Aorta (tissue), 5 donors: ENCODE data around the gene C5. TPM values are rescaled to one million over a fixed set of nuclear protein-coding genes. Genes with fewer than 3 reads are reported as not detected.

ENCODE experiments used
- ATAC-seq: fragments of 200-7000 bp; cut with Tn5 transposase; one replicate; pipeline ENCODE4 v1.9.1; 2022; ENCODE audit warnings: moderate library complexity; ENCODE audit not compliant: low FRiP score
- DNase-seq, 2 donors: peaks; one replicate each; pipeline ENCODE4 v3.0.0-alpha.2; 2020
- H3K27ac ChIP-seq, 2 donors: one replicate each; pipeline ENCODE4 v1.5.1; 2013; ENCODE audit warnings: low read length in 2 of 2, mild to moderate bottlenecking in 2 of 2, moderate library complexity in 2 of 2, control low read depth in 1 of 2, inconsistent platforms in 1 of 2, low read depth in 1 of 2
- H3K27me3 ChIP-seq, 2 donors: one replicate each; pipeline ENCODE4 v1.6.1; 2013; ENCODE audit warnings: control low read depth in 1 of 2, low read length in 1 of 2, mild to moderate bottlenecking in 1 of 2, moderate library complexity in 1 of 2; ENCODE audit not compliant: insufficient read depth in 2 of 2, control insufficient read depth in 1 of 2
- H3K36me3 ChIP-seq, 2 donors: one replicate each; pipeline ENCODE4 v1.6.1; 2013; ENCODE audit warnings: control low read depth in 1 of 2, low read length in 1 of 2, mild to moderate bottlenecking in 1 of 2; ENCODE audit not compliant: insufficient read depth in 2 of 2, control insufficient read depth in 1 of 2
- H3K4me1 ChIP-seq, 2 donors: one replicate each; pipeline ENCODE4 v1.6.1; 2013; ENCODE audit warnings: low read length in 2 of 2, control low read depth in 1 of 2, mild to moderate bottlenecking in 1 of 2, moderate library complexity in 1 of 2; ENCODE audit not compliant: insufficient read depth in 2 of 2, control insufficient read depth in 1 of 2
- H3K4me3 ChIP-seq, 2 donors: one replicate each; pipeline ENCODE4 v1.5.1; 2013; ENCODE audit warnings: low read length in 2 of 2, control low read depth in 1 of 2, mild to moderate bottlenecking in 1 of 2
- H3K9me3 ChIP-seq: one replicate; pipeline ENCODE4 v1.6.1; 2013; ENCODE audit warnings: mild to moderate bottlenecking, low read length; ENCODE audit not compliant: control insufficient read depth
- WGBS, 2 donors: extraction: QIAGEN DNeasy Blood & Tissue Kit; methylation state at CpG; one replicate each; pipeline ENCODE4 v1.1.7; 2013; 5-methylcytosine and 5-hydroxymethylcytosine counted together
- intact Hi-C, 2 donors: fragments of 100-400 bp; cut with DNase I; formaldehyde crosslinking; loops; one replicate each; pipeline versions ENCODE4 v1.14.2 to v1.15.0; 2022
- polyA plus RNA-seq, 2 donors: library from polyadenylated mRNA; stranded (reverse); fragments of 200-250 nt; gene quantifications; one replicate each; pipeline ENCODE4 v1.2.3, GENCODE V29; 2013
- total RNA-seq, 2 donors: library from RNA; stranded (reverse); fragmentation: NEBNext Ultra II Directional; extraction: Animal tissue kit (Norgen Biotek cat#: 25700); gene quantifications; one replicate each; pipeline ENCODE4 v1.2.1, GENCODE V29; 2021
- donor health status: healthy with polysubstance abuse.
- donor health status: Bipolar disorder and iron deficiency.
- donor health status: DM: no; HTN: no; CAD: no.
- donor health status: DM: no; HTN: no; CAD: no.
- donor health status: DM: yes; HTN: yes; CAD: no.

C5 gene
- total and polyA plus RNA-seq, 4 donors, result 5.4 to 13.0 (median 8.5) TPM

- H3K36me3 ChIP-seq, result no peaks in the 10 kb centered on the region
- peak within 1 kb of the TSS in 1 of 2 donors; percentile 79 for H3K27ac ChIP-seq
- no peaks in the 10 kb centered on the region for H3K4me1 ChIP-seq
- H3K27me3 ChIP-seq, result no peaks in the 10 kb centered on the region
- ATAC-seq (peak; percentile 96), DNase-seq (peak; percentile 95 to 97)
- peak within 1 kb of the TSS; percentile 60 to 67 for H3K4me3 ChIP-seq
- intact Hi-C loops, result loop anchor here in 1 of 2 donors (5.0 kb wide), 2 partner anchors 48 to 207 kb away; no protein-coding TSS in a partner anchor
- H3K9me3 ChIP-seq, result no peaks in the 10 kb centered on the region
- 0 to 1% methylated on average over 83 to 85 of the region's 85 CpGs for WGBS, 2 donors
These were observed 24.5 kb upstream of the C5 start, which contains the start of gene CNTRL for GRCh38 chr9:121074370-121075250. TSS of gene CNTRL (plus strand) at chr9:121074955. CDS start at chr9:121088327, 13,372 bp downstream.

- Histone ChIP-seq H3K36me3 (no peaks in the 10 kb centered on the region), H3K9me3 (no peaks in the 10 kb centered on the region), H3K4me1 (no peaks in the 10 kb centered on the region), H3K4me3 (peak overlapping the region in 1 of 2 donors; percentile 28), H3K27ac (no peak overlapping the region), H3K27me3 (no peaks in the 10 kb centered on the region)
- intact Hi-C loops, result loop anchor here in 1 of 2 donors (5.0 kb wide), 2 partner anchors 49 to 206 kb away; no protein-coding TSS in a partner anchor
- whole genome bisulfite sequencing, 2 donors, result 1 to 6% methylated on average over 4 of the region's 4 CpGs
- DNase-seq (peak in 1 of 2 donors; percentile 76), ATAC-seq (peak; percentile 49)
These were observed 23.0 kb upstream of the C5 start for GRCh38 chr9:121073038-121073437.

GRCh38 chr9:121071756-121072421, 21.8 kb upstream of the C5 start:
- Histone ChIP-seq H3K4me1 (no peaks in the 10 kb centered on the region), H3K4me3 (peak overlapping the region; percentile 49 to 67), H3K9me3 (no peaks in the 10 kb centered on the region), H3K36me3 (no peaks in the 10 kb centered on the region), H3K27me3 (no peaks in the 10 kb centered on the region), H3K27ac (peak overlapping the region in 1 of 2 donors; percentile 47)
- peak in 1 of 2 donors; percentile 49 for DNase-seq
- intact Hi-C loops, result loop anchor here in 1 of 2 donors (5.0 kb wide), 2 partner anchors 50 to 205 kb away; no protein-coding TSS in a partner anchor
- ATAC-seq, result no peak
- 18 to 24% methylated on average over 16 of the region's 16 CpGs for WGBS, 2 donors

- DNase-seq (no peak), ATAC-seq (no peak)
- H3K27ac ChIP-seq, result peak overlapping the region; percentile 12 to 47
- no peaks in the 10 kb centered on the region for H3K27me3 ChIP-seq
- intact Hi-C loops, result loop anchor here in 1 of 2 donors (5.0 kb wide), 2 partner anchors 51 to 204 kb away; no protein-coding TSS in a partner anchor
- H3K9me3 ChIP-seq, result no peaks in the 10 kb centered on the region
- H3K36me3 ChIP-seq, result no peaks in the 10 kb centered on the region
- peak overlapping the region; percentile 49 to 67 for H3K4me3 ChIP-seq
- 93 to 98% methylated on average over 2 of the region's 2 CpGs for WGBS, 2 donors
- H3K4me1 ChIP-seq, result no peaks in the 10 kb centered on the region
These were observed 21.3 kb upstream of the C5 start for GRCh38 chr9:121071370-121071755.

- Histone ChIP-seq H3K27ac (no peak overlapping the region), H3K4me3 (no peak overlapping the region), H3K9me3 (no peaks in the 10 kb centered on the region), H3K27me3 (no peaks in the 10 kb centered on the region), H3K36me3 (no peaks in the 10 kb centered on the region), H3K4me1 (no peaks in the 10 kb centered on the region)
- intact Hi-C loops, result no loop called here
- DNase-seq (no peak), ATAC-seq (no peak)
- WGBS, 2 donors, result 94 to 100% methylated on average over 1 of the region's 1 CpG
These were observed 19.3 kb upstream of the C5 start for GRCh38 chr9:121069396-121069795.

- Histone ChIP-seq H3K9me3 (no peaks in the 10 kb centered on the region), H3K27ac (no peak overlapping the region), H3K27me3 (no peaks in the 10 kb centered on the region), H3K4me1 (no peaks in the 10 kb centered on the region), H3K4me3 (no peak overlapping the region), H3K36me3 (no peaks in the 10 kb centered on the region)
- intact Hi-C loops, result no loop called here
- ATAC-seq (no peak), DNase-seq (no peak)
- 80 to 85% methylated on average over 2 of the region's 2 CpGs for WGBS, 2 donors
These were observed 17.6 kb upstream of the C5 start for GRCh38 chr9:121067640-121068039.

- intact Hi-C loops, result no loop called here
- H3K27ac ChIP-seq, result no peak overlapping the region
- no peak overlapping the region for H3K4me3 ChIP-seq
- no peaks in the 10 kb centered on the region for H3K4me1 ChIP-seq
- H3K9me3 ChIP-seq, result no peaks in the 10 kb centered on the region
- DNase-seq (no peak), ATAC-seq (no peak)
- 99 to 100% methylated on average over 1 of the region's 1 CpG for WGBS, 2 donors
- H3K27me3 ChIP-seq, result no peaks in the 10 kb centered on the region
- no peaks in the 10 kb centered on the region for H3K36me3 ChIP-seq
These were observed 16.8 kb upstream of the C5 start for GRCh38 chr9:121066850-121067249.

- DNase-seq, result no peak
- 15 to 16% methylated on average over 6 of the region's 6 CpGs for WGBS, 2 donors
- peak; percentile 72 for ATAC-seq
These were observed 10.0 kb upstream of the C5 start for GRCh38 chr9:121059998-121060636.

More at GRCh38 chr9:121059998-121060636, 10.0 kb upstream of the C5 start:
- H3K36me3 ChIP-seq, result no peaks in the 10 kb centered on the region
- no peaks in the 10 kb centered on the region for H3K9me3 ChIP-seq
- no peaks in the 10 kb centered on the region for H3K4me1 ChIP-seq
- H3K27ac ChIP-seq, result no peak overlapping the region
- no peaks in the 10 kb centered on the region for H3K27me3 ChIP-seq
- intact Hi-C loops, result loop anchor here (2.0 to 5.0 kb wide), 3 partner anchors 73 to 303 kb away; no protein-coding TSS in a partner anchor
- H3K4me3 ChIP-seq, result no peak overlapping the region
